ENCODE data around the gene ARMC12. TPM values are rescaled to one million over a fixed set of nuclear protein-coding genes. Genes with fewer than 3 reads are reported as not detected.

Gene ARMC12
- total RNA-seq, 1 experiment from 2014 or later: 2.3 TPM

GRCh38 chr6:35725721-35726438, 11.0 kb upstream of the ARMC12 start:
- Mint-ChIP-seq H3K4me1 (ENCODE audit: insufficient read depth, unreplicated experiment) (peaks cover 62% of the 10 kb centered on the region), H3K27me3 (ENCODE audit: insufficient read depth, unreplicated experiment) (no peaks in the 10 kb centered on the region), H3K36me3 (ENCODE audit: insufficient read depth, unreplicated experiment) (peaks cover 5% of the 10 kb centered on the region), H3K27ac (ENCODE audit: low read depth, unreplicated experiment) (peak overlapping the region; percentile 89), H3K9me3 (ENCODE audit: unreplicated experiment) (no peaks in the 10 kb centered on the region), H3K4me3 (ENCODE audit: unreplicated experiment) (peak overlapping the region; percentile 77)
- ChIA-PET CTCF (interaction anchor here (0.6 to 4.2 kb wide), 8 partner anchors 9 to 331 kb away, joined by 3 to 18 read pairs (median 4); partner anchors contain the start of gene ARMC12), POLR2A (interaction anchor here (0.8 to 17.8 kb wide), 28 partner anchors 8 to 950 kb away, joined by 3 to 1351 read pairs (median 8); partner anchors contain the start of genes ARMC12, FKBP5, MAPK14 and RPL10A)
- TF ChIP-seq, protein P1, sequence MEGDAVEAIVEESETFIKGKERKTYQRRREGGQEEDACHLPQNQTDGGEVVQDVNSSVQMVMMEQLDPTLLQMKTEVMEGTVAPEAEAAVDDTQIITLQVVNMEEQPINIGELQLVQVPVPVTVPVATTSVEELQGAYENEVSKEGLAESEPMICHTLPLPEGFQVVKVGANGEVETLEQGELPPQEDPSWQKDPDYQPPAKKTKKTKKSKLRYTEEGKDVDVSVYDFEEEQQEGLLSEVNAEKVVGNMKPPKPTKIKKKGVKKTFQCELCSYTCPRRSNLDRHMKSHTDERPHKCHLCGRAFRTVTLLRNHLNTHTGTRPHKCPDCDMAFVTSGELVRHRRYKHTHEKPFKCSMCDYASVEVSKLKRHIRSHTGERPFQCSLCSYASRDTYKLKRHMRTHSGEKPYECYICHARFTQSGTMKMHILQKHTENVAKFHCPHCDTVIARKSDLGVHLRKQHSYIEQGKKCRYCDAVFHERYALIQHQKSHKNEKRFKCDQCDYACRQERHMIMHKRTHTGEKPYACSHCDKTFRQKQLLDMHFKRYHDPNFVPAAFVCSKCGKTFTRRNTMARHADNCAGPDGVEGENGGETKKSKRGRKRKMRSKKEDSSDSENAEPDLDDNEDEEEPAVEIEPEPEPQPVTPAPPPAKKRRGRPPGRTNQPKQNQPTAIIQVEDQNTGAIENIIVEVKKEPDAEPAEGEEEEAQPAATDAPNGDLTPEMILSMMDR (IDR thresholded peaks at IDR 0.05; ENCODE audit: unreplicated experiment): no peak
- intact Hi-C loops (cut with micrococcal nuclease): no loop called here
- BruUV-seq (replicated peaks): no TSS peak
- DNase-seq (ENCODE audit: unreplicated experiment): peak; percentile 94

GRCh38 chr6:35727231-35727934, 9.4 kb upstream of the ARMC12 start:
- DNase-seq (ENCODE audit: unreplicated experiment): peak; percentile 97
- POLR2A ChIA-PET: interaction anchor here (0.5 to 17.8 kb wide), 25 partner anchors 9 to 951 kb away, joined by 3 to 1351 read pairs (median 7); partner anchors contain the start of genes ARMC12, CDKN1A, FKBP5 and SRPK1
- Mint-ChIP-seq H3K36me3 (ENCODE audit: insufficient read depth, unreplicated experiment) (peaks cover 5% of the 10 kb centered on the region), H3K4me1 (ENCODE audit: insufficient read depth, unreplicated experiment) (peaks cover 63% of the 10 kb centered on the region), H3K9me3 (ENCODE audit: unreplicated experiment) (no peaks in the 10 kb centered on the region), H3K27ac (ENCODE audit: low read depth, unreplicated experiment) (peak overlapping the region; percentile 89), H3K4me3 (ENCODE audit: unreplicated experiment) (peak overlapping the region; percentile 77), H3K27me3 (ENCODE audit: insufficient read depth, unreplicated experiment) (no peaks in the 10 kb centered on the region)
- BruUV-seq (replicated peaks): TSS peak; percentile 13
- intact Hi-C loops (cut with micrococcal nuclease): no loop called here
- CTCF ChIA-PET: interaction anchor here (0.6 to 4.2 kb wide), 7 partner anchors 9 to 103 kb away, joined by 3 to 18 read pairs (median 3); partner anchors contain the start of genes ARMC12 and FKBP5
- TF ChIP-seq, protein P1 (IDR thresholded peaks at IDR 0.05; ENCODE audit: unreplicated experiment): no peak

DNA sequence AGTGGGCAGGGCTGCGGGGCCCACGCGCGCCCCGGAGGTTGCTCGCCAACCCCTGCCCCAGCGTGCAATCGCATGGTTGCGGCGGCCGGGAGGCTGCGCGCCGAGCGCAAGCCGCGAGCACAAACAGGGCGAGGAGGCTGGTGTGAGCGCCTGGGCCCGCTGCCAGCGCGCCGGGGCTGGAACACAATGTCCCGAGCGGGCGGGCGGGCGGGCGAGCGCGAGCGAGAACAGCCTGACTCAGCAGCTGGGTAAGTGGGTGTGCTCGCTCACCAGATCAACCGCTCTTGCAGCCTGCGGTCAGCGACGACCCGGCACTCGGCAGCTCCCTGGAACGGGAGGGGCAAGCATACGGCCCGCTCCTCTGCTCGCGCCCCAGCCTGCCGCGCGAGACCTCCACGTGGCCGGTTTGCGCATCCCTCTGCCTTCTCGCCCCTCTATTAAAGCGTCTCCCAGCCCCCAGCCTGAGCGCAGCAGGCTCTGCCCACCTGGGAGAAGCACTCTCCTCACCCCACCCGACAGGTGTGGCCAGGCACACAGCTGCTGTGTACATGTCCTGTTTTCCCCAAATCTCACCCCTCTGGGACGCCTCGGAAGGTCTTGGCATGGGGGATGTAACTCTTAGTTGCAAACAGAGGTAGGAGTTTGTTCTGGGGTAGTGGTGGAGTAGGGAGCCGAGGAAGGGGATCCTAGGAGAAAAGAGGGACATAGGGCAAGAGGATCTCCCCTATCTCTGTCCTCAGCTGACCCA, 8.7 kb upstream of the ARMC12 start:
- peak overlapping the region; percentile 77 for H3K4me3 Mint-ChIP-seq (ENCODE audit: unreplicated experiment)
- peak; percentile 96 for DNase-seq (ENCODE audit: unreplicated experiment)
- peaks cover 64% of the 10 kb centered on the region for H3K4me1 Mint-ChIP-seq (ENCODE audit: insufficient read depth, unreplicated experiment)
- BruUV-seq (replicated peaks): TSS peak; percentile 24
- TF ChIP-seq, protein P1 (IDR thresholded peaks at IDR 0.05; ENCODE audit: unreplicated experiment): no peak
- H3K9me3 Mint-ChIP-seq (ENCODE audit: unreplicated experiment): no peaks in the 10 kb centered on the region
- H3K27ac Mint-ChIP-seq (ENCODE audit: low read depth, unreplicated experiment): peak overlapping the region; percentile 89
- H3K36me3 Mint-ChIP-seq (ENCODE audit: insufficient read depth, unreplicated experiment): peaks cover 5% of the 10 kb centered on the region
- ChIA-PET POLR2A (interaction anchor here (0.6 to 17.8 kb wide), 29 partner anchors 8 to 950 kb away, joined by 3 to 1351 read pairs (median 6); partner anchors contain the start of genes ARMC12, CDKN1A, FKBP5 and SRPK1), CTCF (interaction anchor here (0.6 to 4.2 kb wide), 8 partner anchors 9 to 126 kb away, joined by 3 to 18 read pairs (median 4); partner anchors contain the start of genes ARMC12 and FKBP5)
- intact Hi-C loops (cut with micrococcal nuclease): loop anchor here (1.0 kb wide), 1 partner anchor 40 kb away; the partner anchor contains the start of gene FKBP5
- H3K27me3 Mint-ChIP-seq (ENCODE audit: insufficient read depth, unreplicated experiment): no peaks in the 10 kb centered on the region

Data from MCF 10A (cell line).